Left ventricle myocardium inferior (tissue), 1 donor: ENCODE data around the gene C11orf71. TPM values are rescaled to one million over a fixed set of nuclear protein-coding genes. Genes with fewer than 3 reads are reported as not detected.

Experiments
- DNase-seq: peaks from one replicate; pipeline ENCODE4 v3.0.0-alpha.2; 2020
- H3K27ac ChIP-seq: fragments of 200-600 bp; replicated peaks from 2 replicates; pipeline ENCODE4 v1.8.0; 2021
- H3K27me3 ChIP-seq: fragments of 200-600 bp; 2 replicates; pipeline ENCODE4 v1.8.0; 2021; ENCODE audit warnings: low read depth
- H3K36me3 ChIP-seq: fragments of 200-600 bp; 2 replicates; pipeline ENCODE4 v1.8.0; 2021
- H3K4me1 ChIP-seq: fragments of 200-600 bp; 2 replicates; pipeline ENCODE4 v1.8.0; 2021
- H3K4me3 ChIP-seq: fragments of 200-600 bp; 2 replicates; pipeline ENCODE4 v1.8.0; 2021; ENCODE audit warnings: mild to moderate bottlenecking, moderate library complexity
- H3K9me3 ChIP-seq: fragments of 200-600 bp; replicated peaks from 2 replicates; pipeline ENCODE4 v1.8.0; 2021
- intact Hi-C: fragments of 100-400 bp; cut with micrococcal nuclease; formaldehyde crosslinking; loops from one replicate; pipeline ENCODE4 v1.11.0; 2022
- total RNA-seq: library from RNA; stranded (reverse); fragmentation: NEBNext Ultra II Directional; extraction: Animal tissue kit (Norgen Biotek cat#: 25700); gene quantifications from one replicate; pipeline ENCODE4 v1.2.1, GENCODE V29; 2021
- TF ChIP-seq, protein P1 (sequence below): fragments of 200-600 bp; IDR thresholded peaks from 2 replicates; pipeline ENCODE4 v1.8.0; 2021; ENCODE audit warnings: antibody characterized with exemption, mild to moderate bottlenecking, borderline replicate concordance
- donor health status: DM: no; HTN: yes; CAD: no; lungs with severe emphysema.

Gene C11orf71
- total RNA-seq, 1 donor from 2014 or later, result 10.5 TPM

DNA sequence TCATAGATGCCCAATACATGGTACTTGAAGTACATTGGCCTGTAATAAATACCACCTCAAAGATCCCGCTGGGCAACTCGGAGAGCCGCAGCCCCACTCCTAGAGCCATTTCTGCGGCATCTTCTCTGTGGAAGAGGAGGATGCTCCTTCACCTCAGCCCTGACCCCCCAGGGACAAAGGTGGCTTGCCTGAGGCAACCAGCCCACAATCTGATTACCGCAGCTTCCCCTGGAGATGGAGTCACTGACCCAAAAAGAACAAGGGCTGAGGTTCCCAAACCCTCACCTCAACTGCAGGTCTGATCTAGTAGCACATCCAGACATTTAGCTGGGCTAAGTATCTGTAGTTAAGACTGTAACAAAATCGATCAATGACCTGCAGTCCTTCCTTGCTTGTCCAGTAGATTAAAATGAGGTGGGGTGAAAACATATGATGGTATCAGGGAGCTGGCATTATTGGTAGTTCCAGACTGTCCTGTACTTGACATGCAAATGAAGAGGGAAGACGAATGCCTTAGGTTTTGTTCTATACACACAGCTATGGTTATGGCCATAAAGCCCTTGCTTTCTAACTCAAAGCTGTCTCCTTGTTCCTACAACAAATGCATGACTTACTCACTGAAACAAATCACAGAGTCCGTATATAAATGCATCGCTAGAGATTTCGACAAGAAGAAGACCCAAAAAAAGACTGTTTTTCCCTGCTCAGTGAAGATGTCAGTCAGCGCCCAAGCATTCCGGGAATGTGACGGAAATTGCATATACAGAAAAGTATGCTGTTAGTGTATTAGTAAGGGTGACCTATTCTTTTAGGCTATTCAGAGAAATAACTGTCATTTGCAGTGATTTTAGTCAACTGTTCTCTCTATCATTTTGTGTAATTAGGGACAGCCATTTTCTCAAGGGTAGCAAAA, 33.7 kb downstream of the C11orf71 start:
- intact Hi-C loops, result no loop called here
- H3K4me3 ChIP-seq, result no peak overlapping the region
- no peaks in the 10 kb centered on the region for H3K4me1 ChIP-seq
- no peak overlapping the region for H3K27ac ChIP-seq
- H3K36me3 ChIP-seq, result no peaks in the 10 kb centered on the region
- H3K9me3 ChIP-seq, result peaks cover 5% of the 10 kb centered on the region
- no peak for DNase-seq
- TF ChIP-seq, protein P1, sequence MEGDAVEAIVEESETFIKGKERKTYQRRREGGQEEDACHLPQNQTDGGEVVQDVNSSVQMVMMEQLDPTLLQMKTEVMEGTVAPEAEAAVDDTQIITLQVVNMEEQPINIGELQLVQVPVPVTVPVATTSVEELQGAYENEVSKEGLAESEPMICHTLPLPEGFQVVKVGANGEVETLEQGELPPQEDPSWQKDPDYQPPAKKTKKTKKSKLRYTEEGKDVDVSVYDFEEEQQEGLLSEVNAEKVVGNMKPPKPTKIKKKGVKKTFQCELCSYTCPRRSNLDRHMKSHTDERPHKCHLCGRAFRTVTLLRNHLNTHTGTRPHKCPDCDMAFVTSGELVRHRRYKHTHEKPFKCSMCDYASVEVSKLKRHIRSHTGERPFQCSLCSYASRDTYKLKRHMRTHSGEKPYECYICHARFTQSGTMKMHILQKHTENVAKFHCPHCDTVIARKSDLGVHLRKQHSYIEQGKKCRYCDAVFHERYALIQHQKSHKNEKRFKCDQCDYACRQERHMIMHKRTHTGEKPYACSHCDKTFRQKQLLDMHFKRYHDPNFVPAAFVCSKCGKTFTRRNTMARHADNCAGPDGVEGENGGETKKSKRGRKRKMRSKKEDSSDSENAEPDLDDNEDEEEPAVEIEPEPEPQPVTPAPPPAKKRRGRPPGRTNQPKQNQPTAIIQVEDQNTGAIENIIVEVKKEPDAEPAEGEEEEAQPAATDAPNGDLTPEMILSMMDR, result no peak
- H3K27me3 ChIP-seq, result peaks cover 14% of the 10 kb centered on the region

DNA sequence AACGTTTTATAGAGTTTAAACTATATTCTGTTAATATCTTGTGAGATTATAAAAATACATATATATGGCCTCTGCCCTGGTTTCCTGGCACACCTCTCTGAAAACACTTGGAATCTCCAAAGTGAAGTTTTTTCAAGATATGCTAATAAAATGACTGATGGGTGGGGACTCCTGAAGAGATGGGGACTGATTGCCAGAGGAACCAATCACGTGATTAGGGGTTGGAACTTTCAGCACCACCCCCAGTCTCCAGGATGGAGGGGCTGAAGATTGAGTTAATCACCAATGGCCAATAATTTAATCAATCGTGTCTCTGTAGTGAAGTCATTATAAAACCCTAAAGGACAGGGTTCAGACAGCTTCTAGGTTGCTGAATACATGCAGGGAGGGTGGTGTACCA, 37.4 kb downstream of the C11orf71 start:
- TF ChIP-seq, protein P1, result no peak
- no peak for DNase-seq
- intact Hi-C loops, result no loop called here
- no peak overlapping the region for H3K27ac ChIP-seq
- H3K4me3 ChIP-seq, result no peak overlapping the region
- H3K4me1 ChIP-seq, result no peaks in the 10 kb centered on the region
- H3K36me3 ChIP-seq, result no peaks in the 10 kb centered on the region
- peaks cover 6% of the 10 kb centered on the region for H3K27me3 ChIP-seq
- H3K9me3 ChIP-seq, result peaks cover 10% of the 10 kb centered on the region

DNA sequence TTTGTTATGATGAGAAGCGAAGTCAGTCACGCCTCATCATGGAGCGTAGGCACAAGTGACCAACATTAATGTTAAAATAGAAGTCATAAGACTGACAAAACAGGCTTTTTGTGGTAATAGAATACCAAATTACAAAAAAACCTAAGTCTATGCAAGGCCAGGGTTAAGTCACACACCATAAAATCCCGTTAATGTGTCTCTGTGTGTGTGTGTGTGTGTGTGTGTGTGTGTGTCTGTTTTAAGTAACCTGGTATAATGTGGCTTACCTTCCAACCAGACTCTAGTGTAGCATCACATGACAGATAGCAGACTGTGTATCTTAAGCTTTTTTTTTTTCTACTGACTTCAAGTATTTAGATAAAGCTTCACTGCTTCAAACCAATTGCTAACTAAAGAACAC, 38.0 kb downstream of the C11orf71 start:
- Histone ChIP-seq H3K27ac (no peak overlapping the region), H3K4me1 (no peaks in the 10 kb centered on the region), H3K9me3 (peaks cover 10% of the 10 kb centered on the region), H3K27me3 (no peaks in the 10 kb centered on the region), H3K36me3 (no peaks in the 10 kb centered on the region), H3K4me3 (no peak overlapping the region)
- no peak for DNase-seq
- TF ChIP-seq, protein P1, result no peak
- intact Hi-C loops, result no loop called here

DNA sequence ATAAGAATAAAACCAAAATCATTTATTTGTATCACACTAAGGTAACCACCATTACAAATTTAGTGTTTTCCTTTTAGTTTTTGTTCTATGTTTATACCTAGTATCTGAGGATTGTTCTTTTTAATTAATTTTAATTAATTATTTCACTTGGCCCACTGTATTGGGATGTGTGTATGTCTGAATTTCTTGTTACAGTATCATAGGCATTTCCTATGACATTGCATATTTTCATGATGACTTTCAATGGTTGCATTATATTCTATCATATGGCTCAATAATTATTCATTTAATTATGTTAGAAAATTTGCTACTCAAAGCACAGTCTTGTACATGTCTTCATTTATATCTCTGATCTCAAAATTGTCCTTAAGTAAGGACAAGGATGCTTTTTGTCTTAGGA, 41.0 kb downstream of the C11orf71 start:
- Histone ChIP-seq H3K27me3 (no peaks in the 10 kb centered on the region), H3K4me1 (no peaks in the 10 kb centered on the region), H3K36me3 (no peaks in the 10 kb centered on the region), H3K27ac (no peak overlapping the region), H3K9me3 (peaks cover 10% of the 10 kb centered on the region), H3K4me3 (no peak overlapping the region)
- DNase-seq, result no peak
- intact Hi-C loops, result no loop called here
- TF ChIP-seq, protein P1, result no peak

DNA sequence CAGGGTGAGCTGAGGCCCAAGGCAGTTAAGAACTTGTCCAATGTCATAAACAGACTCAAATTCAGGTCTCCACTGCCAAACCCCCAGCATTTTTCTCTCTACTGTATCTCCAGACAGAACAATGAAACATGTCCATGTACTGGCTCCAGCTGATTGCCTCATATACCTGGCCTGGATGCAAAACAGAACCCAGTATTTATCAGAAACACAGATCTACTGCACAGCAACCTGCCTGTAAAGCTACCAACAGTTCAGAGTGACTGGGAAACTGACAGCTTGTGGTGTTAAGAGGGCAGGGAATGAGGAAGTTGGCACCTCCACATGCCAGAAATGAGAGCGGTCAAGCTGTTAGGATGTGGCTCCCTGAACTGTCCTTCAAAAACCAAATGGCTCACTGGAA, 41.6 kb downstream of the C11orf71 start:
- TF ChIP-seq, protein P1, result no peak
- H3K4me1 ChIP-seq, result no peaks in the 10 kb centered on the region
- H3K9me3 ChIP-seq, result peaks cover 10% of the 10 kb centered on the region
- no peak for DNase-seq
- H3K27me3 ChIP-seq, result no peaks in the 10 kb centered on the region
- no peak overlapping the region for H3K4me3 ChIP-seq
- no peaks in the 10 kb centered on the region for H3K36me3 ChIP-seq
- H3K27ac ChIP-seq, result no peak overlapping the region
- intact Hi-C loops, result no loop called here
